K562 (cell line): Measurements from ENCODE around the gene CNTNAP4. TPM values are rescaled to one million over a fixed set of nuclear protein-coding genes. Genes with fewer than 3 reads are reported as not detected.

Source experiments
- ATAC-seq: fragments of 200-7000 bp; cut with Tn5 transposase; 3 replicates; pipeline ENCODE4 v1.9.1; 2020; ENCODE audit warnings: moderate library complexity
- BruUV-seq: library from RNA; stranded (reverse); fragments of 400-500 nt; replicated peaks from 2 replicates; lab custom pipeline; 2021; lab: Mats Ljungman, UMichigan
- CTCF ChIA-PET: fragments of 300-600 bp; formaldehyde crosslinking; extraction: SDS; loops from one replicate; lab custom pipeline; 2021; ENCODE audit warnings: low intra/inter-chr PET ratio; lab: Yijun Ruan, JAX
- POLR2A ChIA-PET: fragments of 300-600, 350-650 bp; sonication (Branson Sonifier 250); formaldehyde crosslinking; extraction: SDS; loops from one replicate; lab custom pipeline; 2021; ENCODE audit warnings: antibody characterized with exemption, inconsistent platforms; lab: Yijun Ruan, JAX
- DNase-seq, 4 experiments: peaks; one replicate each; pipeline versions ENCODE4 v3.0.0 to v3.0.0-alpha.2; 2011 to 2018; ENCODE audit warnings: low spot score in 3 of 4, mixed read lengths in 3 of 4; ENCODE audit errors: extremely low read depth in 1 of 4
- FAIRE-seq: peaks from 2 replicates; lab custom pipeline; 2011; peaks lifted over from hg19 to GRCh38; lab: Jason Lieb, UNC
- H2AFZ ChIP-seq: 2 replicates; pipeline ENCODE4 v1.6.0; 2011; ENCODE audit warnings: low read depth, low read length, control low read depth, inconsistent platforms
- H3K27ac ChIP-seq: fragments of 200-600 bp; 3 replicates; pipeline ENCODE4 v1.8.0; 2011; ENCODE audit warnings: low read depth, mild to moderate bottlenecking, control low read depth, inconsistent platforms, low read length, moderate library complexity, mixed read lengths; ENCODE audit errors: extremely low read depth
- H3K27me3 ChIP-seq, 2 experiments: fragments of 300-600 bp in 1 of 2; 2 replicates in 1 of 2; 3 replicates in 1 of 2; pipeline versions ENCODE4 v1.6.0 to v1.8.0; 2011; ENCODE audit warnings: inconsistent platforms in 2 of 2, low read length in 2 of 2, mild to moderate bottlenecking in 1 of 2, mixed read lengths in 1 of 2, moderate library complexity in 1 of 2; ENCODE audit not compliant: control insufficient read depth in 2 of 2, insufficient read depth in 2 of 2
- H3K36me3 ChIP-seq: fragments of 300-600 bp; 3 replicates; pipeline ENCODE4 v1.8.0; 2011; ENCODE audit warnings: mild to moderate bottlenecking, low read length, inconsistent platforms; ENCODE audit not compliant: control insufficient read depth, insufficient read depth
- H3K4me1 ChIP-seq, 2 experiments: fragments of 200-600 bp in 1 of 2; replicated peaks in 1 of 2; 2 replicates in 1 of 2; 3 replicates in 1 of 2; pipeline versions ENCODE4 v1.5.1 to v1.8.0; 2011; ENCODE audit warnings: inconsistent platforms in 2 of 2, low read length in 2 of 2, mild to moderate bottlenecking in 1 of 2, mixed read lengths in 1 of 2, moderate library complexity in 1 of 2; ENCODE audit not compliant: control insufficient read depth in 2 of 2, insufficient read depth in 2 of 2
- H3K4me2 ChIP-seq: 2 replicates; pipeline ENCODE4 v1.6.1; 2011; ENCODE audit warnings: low read length, control low read depth, inconsistent platforms, mixed read lengths; ENCODE audit not compliant: insufficient read depth
- H3K4me3 ChIP-seq: fragments of 200-600 bp; sonication (generic), shearing (Covaris generic); 2 replicates; pipeline ENCODE4 v1.5.1; 2016; ENCODE audit warnings: control low read depth, inconsistent platforms
- H3K79me2 ChIP-seq: fragments of 200-600 bp; 3 replicates; pipeline ENCODE4 v1.8.0; 2011; ENCODE audit warnings: low read length, inconsistent platforms; ENCODE audit not compliant: control insufficient read depth, insufficient read depth
- H3K9ac ChIP-seq, 2 experiments: 2 replicates each; pipeline versions ENCODE4 v1.6.0 to v1.6.1; 2011; ENCODE audit warnings: low read depth in 2 of 2, low read length in 2 of 2, control low read depth in 1 of 2, inconsistent platforms in 1 of 2, mild to moderate bottlenecking in 1 of 2, mixed read lengths in 1 of 2; ENCODE audit not compliant: insufficient read depth in 1 of 2
- H3K9me1 ChIP-seq: one replicate; pipeline ENCODE4 v1.6.0; 2011; ENCODE audit warnings: inconsistent platforms, mild to moderate bottlenecking, low read length, moderate library complexity; ENCODE audit not compliant: control insufficient read depth, insufficient read depth
- H3K9me3 ChIP-seq: replicated peaks from 2 replicates; pipeline ENCODE4 v1.5.1; 2011; ENCODE audit warnings: low read depth, low read length, inconsistent platforms; ENCODE audit not compliant: control insufficient read depth, insufficient read depth
- H4K20me1 ChIP-seq: replicated peaks from 2 replicates; pipeline ENCODE4 v1.6.1; 2011; ENCODE audit warnings: low read length, inconsistent platforms, mixed read lengths; ENCODE audit not compliant: control insufficient read depth, insufficient read depth
- CHAMP1 ChIP-seq: fragments of 450-650 bp; IDR thresholded peaks from 2 replicates; pipeline ENCODE4 v1.6.1; 2016; ENCODE audit warnings: mild to moderate bottlenecking
- EHMT2 ChIP-seq: fragments of 450-650 bp; IDR thresholded peaks from 2 replicates; pipeline ENCODE4 v1.6.1; 2018; ENCODE audit warnings: antibody characterized with exemption
- LCOR ChIP-seq: sonication (generic); formaldehyde crosslinking; IDR thresholded peaks from 2 replicates; pipeline ENCODE4 v1.8.0; 2022; ENCODE audit warnings: mild to moderate bottlenecking, missing genetic modification reagents
- NFIC ChIP-seq: fragments of 450-650 bp; IDR thresholded peaks from 2 replicates; pipeline ENCODE4 v1.6.1; 2017; ENCODE audit warnings: mild to moderate bottlenecking, inconsistent platforms
- NKRF ChIP-seq: fragments of 450-650 bp; IDR thresholded peaks from 2 replicates; pipeline ENCODE4 v1.6.1; 2016; ENCODE audit warnings: borderline replicate concordance
- SNRNP70 ChIP-seq: fragments of 200-400 bp; formaldehyde crosslinking; optimal IDR thresholded peaks from 2 replicates; pipeline ENCODE3; 2017; ENCODE audit warnings: low read depth, low read length
- ZFP36 ChIP-seq: fragments of 150-350 bp; IDR thresholded peaks from 2 replicates; pipeline ENCODE4 v1.6.1; 2018; ENCODE audit warnings: low read length, low read depth; ENCODE audit not compliant: partially characterized antibody
- WGBS: fragments of 100-300 bp; shearing (Covaris generic); methylation state at CpG from one replicate; pipeline ENCODE4 v1.1.6; 2016; ENCODE audit warnings: low coverage, mixed read lengths; ENCODE audit not compliant: insufficient coverage; ENCODE audit errors: missing lambda C conversion rate; 5-methylcytosine and 5-hydroxymethylcytosine counted together
- in situ Hi-C: fragments of 300-500 bp; cut with MboI; formaldehyde crosslinking; loops from 4 replicates; pipeline ENCODE4 v1.15.0; 2018; ENCODE audit warnings: inconsistent platforms, mixed read lengths
- intact Hi-C: fragments of 100-400 bp; cut with micrococcal nuclease; formaldehyde crosslinking; loops from 2 replicates; pipeline ENCODE4 v1.14.2; 2022
- polyA plus RNA-seq, 8 experiments: library from polyadenylated mRNA; depleted of rRNA in 4 of 8; stranded (reverse) in 5 of 8; unstranded in 3 of 8; fragments of >200 nt; fragmentation: Nextera tagmentation in 2 of 8; fragmentation: Illumina TruSeq in 1 of 8; extraction: Ambion mirVana in 2 of 8; extraction: Trizol in 1 of 8; gene quantifications; 2 replicates each; pipeline versions ENCODE4 v1.2.1 to v1.2.3, GENCODE V29; 2011 to 2014; ENCODE audit warnings: inconsistent platforms in 1 of 8, missing spikeins in 1 of 8
- total RNA-seq, 7 experiments: library from RNA; depleted of rRNA in 6 of 7; stranded (reverse); fragments of >200 nt in 6 of 7; fragmentation: Illumina TruSeq in 2 of 7; extraction: Trizol in 2 of 7; gene quantifications; 2 replicates each; pipeline versions ENCODE4 v1.2.1 to v1.2.3, GENCODE V29; 2011 to 2021; ENCODE audit warnings: low replicate concordance in 1 of 7
- TF ChIP-seq, protein P1 (sequence below), 2 experiments: IDR thresholded peaks in 1 of 2; conservative IDR thresholded peaks in 1 of 2; 2 replicates each; pipeline ENCODE4 v1.6.1; 2016; ENCODE audit warnings: low read depth in 2 of 2, mild to moderate bottlenecking in 1 of 2, missing compliant biosample characterization in 1 of 2, missing genetic modification characterization in 1 of 2, moderate library complexity in 1 of 2
- TF ChIP-seq, protein P2 (sequence below): fragments of 150-350 bp; IDR thresholded peaks from 2 replicates; pipeline ENCODE4 v1.6.1; 2014; ENCODE audit warnings: low read depth, mild to moderate bottlenecking, low read length, borderline replicate concordance
- TF ChIP-seq, protein P3 (sequence below): fragments of 250-450 bp; sonication (Bioruptor Pico); IDR thresholded peaks from 2 replicates; pipeline ENCODE4 v1.9.0; 2021; ENCODE audit warnings: mild to moderate bottlenecking

CNTNAP4 gene
- total and polyA plus RNA-seq, 9 of the 15 experiments (the other 6 are each of a cell fraction or from before 2014, with no cell fraction given) = not detected

DNA sequence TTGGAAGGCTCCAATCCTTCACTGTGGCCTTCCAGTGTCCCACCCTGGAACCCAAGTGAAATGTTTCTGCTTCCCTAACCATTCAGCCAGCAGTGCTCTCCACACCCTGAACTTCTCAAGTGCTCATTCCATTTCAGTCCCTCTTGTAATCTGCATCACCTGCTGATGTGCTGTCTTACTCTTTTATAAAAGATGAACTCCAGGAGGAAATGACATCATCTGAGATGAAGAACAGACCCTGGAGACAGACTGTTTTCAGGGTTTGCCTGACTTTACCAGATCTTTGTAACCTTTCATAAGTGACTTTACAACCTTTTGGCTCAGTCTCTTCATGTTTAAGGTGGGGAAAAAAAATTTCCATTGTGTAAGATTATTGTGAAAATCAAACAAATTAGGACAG lies 61.3 kb downstream of the CNTNAP4 start (continued):
- TF ChIP-seq, protein P1, sequence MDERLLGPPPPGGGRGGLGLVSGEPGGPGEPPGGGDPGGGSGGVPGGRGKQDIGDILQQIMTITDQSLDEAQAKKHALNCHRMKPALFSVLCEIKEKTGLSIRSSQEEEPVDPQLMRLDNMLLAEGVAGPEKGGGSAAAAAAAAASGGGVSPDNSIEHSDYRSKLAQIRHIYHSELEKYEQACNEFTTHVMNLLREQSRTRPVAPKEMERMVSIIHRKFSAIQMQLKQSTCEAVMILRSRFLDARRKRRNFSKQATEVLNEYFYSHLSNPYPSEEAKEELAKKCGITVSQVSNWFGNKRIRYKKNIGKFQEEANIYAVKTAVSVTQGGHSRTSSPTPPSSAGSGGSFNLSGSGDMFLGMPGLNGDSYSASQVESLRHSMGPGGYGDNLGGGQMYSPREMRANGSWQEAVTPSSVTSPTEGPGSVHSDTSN (CRISPR knock-in tag; IDR thresholded peaks at IDR 0.05; ENCODE audit: low read depth) = no peak
- TF ChIP-seq, protein P1 (tag; conservative IDR thresholded peaks at IDR 0.05; ENCODE audit: low read depth) = no peak
- no peak for TF ChIP-seq ZFP36
- TF ChIP-seq CHAMP1 = no peak
- no peak for TF ChIP-seq EHMT2

DNA sequence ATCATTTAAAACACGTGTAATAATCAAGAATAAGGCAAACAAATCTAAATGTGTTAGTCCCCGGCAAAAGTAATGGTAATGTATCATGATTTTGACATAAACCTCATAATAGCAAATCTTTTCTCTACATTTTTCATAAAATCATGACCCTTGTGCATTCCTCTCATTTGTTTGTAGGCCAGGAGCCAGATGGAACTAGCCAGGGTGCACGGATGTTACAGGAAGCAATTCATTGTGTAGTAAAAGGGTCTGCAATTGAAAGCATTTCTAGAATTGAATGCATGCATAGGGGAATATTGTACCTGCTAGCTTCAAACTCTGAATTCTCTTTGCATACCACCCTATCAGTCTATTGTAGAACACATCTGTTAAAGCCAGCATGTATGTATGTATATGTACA lies 66.6 kb downstream of the CNTNAP4 start:
- ATAC-seq (no peak), FAIRE-seq (no peak), DNase-seq (no peak)
- in situ Hi-C loops = no loop called here
- Histone ChIP-seq H3K4me1 (no peaks in the 10 kb centered on the region), H3K27me3 (no peaks in the 10 kb centered on the region), H3K9me1 (no peaks in the 10 kb centered on the region), H3K27ac (no peak overlapping the region), H2AFZ (no peak overlapping the region), H3K4me3 (no peak overlapping the region), H4K20me1 (no peaks in the 10 kb centered on the region), H3K9ac (no peak overlapping the region), H3K79me2 (no peaks in the 10 kb centered on the region), H3K4me2 (no peak overlapping the region), H3K36me3 (no peaks in the 10 kb centered on the region), H3K9me3 (no peaks in the 10 kb centered on the region)
- WGBS = 0% methylated on average over 3 of the region's 3 CpGs
- no TSS peak for BruUV-seq
- CTCF ChIA-PET = no interaction called here
- intact Hi-C loops = no loop called here
- POLR2A ChIA-PET = no interaction called here
- TF ChIP-seq NKRF = no peak
- TF ChIP-seq LCOR (CRISPR knock-in tag) = no peak
- no peak for TF ChIP-seq NFIC
- TF ChIP-seq, protein P2, sequence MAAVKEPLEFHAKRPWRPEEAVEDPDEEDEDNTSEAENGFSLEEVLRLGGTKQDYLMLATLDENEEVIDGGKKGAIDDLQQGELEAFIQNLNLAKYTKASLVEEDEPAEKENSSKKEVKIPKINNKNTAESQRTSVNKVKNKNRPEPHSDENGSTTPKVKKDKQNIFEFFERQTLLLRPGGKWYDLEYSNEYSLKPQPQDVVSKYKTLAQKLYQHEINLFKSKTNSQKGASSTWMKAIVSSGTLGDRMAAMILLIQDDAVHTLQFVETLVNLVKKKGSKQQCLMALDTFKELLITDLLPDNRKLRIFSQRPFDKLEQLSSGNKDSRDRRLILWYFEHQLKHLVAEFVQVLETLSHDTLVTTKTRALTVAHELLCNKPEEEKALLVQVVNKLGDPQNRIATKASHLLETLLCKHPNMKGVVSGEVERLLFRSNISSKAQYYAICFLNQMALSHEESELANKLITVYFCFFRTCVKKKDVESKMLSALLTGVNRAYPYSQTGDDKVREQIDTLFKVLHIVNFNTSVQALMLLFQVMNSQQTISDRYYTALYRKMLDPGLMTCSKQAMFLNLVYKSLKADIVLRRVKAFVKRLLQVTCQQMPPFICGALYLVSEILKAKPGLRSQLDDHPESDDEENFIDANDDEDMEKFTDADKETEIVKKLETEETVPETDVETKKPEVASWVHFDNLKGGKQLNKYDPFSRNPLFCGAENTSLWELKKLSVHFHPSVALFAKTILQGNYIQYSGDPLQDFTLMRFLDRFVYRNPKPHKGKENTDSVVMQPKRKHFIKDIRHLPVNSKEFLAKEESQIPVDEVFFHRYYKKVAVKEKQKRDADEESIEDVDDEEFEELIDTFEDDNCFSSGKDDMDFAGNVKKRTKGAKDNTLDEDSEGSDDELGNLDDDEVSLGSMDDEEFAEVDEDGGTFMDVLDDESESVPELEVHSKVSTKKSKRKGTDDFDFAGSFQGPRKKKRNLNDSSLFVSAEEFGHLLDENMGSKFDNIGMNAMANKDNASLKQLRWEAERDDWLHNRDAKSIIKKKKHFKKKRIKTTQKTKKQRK = no peak
- TF ChIP-seq SNRNP70 = no peak
- TF ChIP-seq, protein P3, sequence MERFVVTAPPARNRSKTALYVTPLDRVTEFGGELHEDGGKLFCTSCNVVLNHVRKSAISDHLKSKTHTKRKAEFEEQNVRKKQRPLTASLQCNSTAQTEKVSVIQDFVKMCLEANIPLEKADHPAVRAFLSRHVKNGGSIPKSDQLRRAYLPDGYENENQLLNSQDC (CRISPR knock-in tag) = no peak
